ENCODE results near the gene ZDHHC16.

DNA sequence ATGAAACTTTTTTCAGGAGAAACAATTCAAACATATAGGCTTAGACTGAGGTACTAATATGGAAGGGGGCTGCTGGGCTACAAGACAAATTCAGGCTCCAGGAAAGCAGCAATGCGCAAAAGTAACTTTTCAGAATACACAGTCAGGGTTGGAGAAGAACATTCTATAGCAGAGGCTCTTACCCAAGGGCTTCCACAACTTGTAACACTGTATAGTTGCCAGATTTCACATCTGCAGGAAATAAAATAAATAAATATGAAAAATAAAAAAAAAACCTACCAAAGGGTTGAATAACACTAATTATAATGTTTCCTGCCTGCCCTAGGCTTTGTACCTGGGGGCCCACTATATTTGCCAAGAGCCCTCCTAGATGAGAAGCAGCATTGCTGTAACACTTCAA lies 37.9 kb downstream of the ZDHHC16 start:
- TF ChIP-seq, protein P1, sequence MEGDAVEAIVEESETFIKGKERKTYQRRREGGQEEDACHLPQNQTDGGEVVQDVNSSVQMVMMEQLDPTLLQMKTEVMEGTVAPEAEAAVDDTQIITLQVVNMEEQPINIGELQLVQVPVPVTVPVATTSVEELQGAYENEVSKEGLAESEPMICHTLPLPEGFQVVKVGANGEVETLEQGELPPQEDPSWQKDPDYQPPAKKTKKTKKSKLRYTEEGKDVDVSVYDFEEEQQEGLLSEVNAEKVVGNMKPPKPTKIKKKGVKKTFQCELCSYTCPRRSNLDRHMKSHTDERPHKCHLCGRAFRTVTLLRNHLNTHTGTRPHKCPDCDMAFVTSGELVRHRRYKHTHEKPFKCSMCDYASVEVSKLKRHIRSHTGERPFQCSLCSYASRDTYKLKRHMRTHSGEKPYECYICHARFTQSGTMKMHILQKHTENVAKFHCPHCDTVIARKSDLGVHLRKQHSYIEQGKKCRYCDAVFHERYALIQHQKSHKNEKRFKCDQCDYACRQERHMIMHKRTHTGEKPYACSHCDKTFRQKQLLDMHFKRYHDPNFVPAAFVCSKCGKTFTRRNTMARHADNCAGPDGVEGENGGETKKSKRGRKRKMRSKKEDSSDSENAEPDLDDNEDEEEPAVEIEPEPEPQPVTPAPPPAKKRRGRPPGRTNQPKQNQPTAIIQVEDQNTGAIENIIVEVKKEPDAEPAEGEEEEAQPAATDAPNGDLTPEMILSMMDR (conservative IDR thresholded peaks at IDR 0.05 in 1 of 2, IDR thresholded peaks at IDR 0.05 in 1 of 2; ENCODE audit: extremely low read depth in 1 of 2, insufficient read depth in 1 of 2, low read depth in 1 of 2, low read length in 2 of 2), result no peak
- TF ChIP-seq EZH2 (IDR thresholded peaks at IDR 0.05; ENCODE audit: borderline replicate concordance, low read length), result no peak

All from mammary epithelial cell (primary cell).